Brain microvascular endothelial cell (primary cell): ENCODE measurements around the gene ZWILCH.

Source experiments
- DNase-seq: peaks from one replicate; pipeline ENCODE4 v3.0.0-alpha.2; 2020
- H3K27ac ChIP-seq: fragments of 250-450 bp; sonication (Bioruptor Pico); 2 replicates; pipeline ENCODE4 v1.5.1; 2020; ENCODE audit warnings: mild to moderate bottlenecking, moderate library complexity
- H3K27me3 ChIP-seq: fragments of 250-450 bp; sonication (Bioruptor Pico); replicated peaks from 2 replicates; pipeline ENCODE4 v1.5.1; 2020; ENCODE audit warnings: mild to moderate bottlenecking
- H3K36me3 ChIP-seq: fragments of 250-450 bp; sonication (Bioruptor Pico); replicated peaks from 2 replicates; pipeline ENCODE4 v1.5.1; 2020; ENCODE audit warnings: mild to moderate bottlenecking
- H3K4me3 ChIP-seq: 2 replicates; pipeline ENCODE4 v1.5.1; 2011; ENCODE audit warnings: low read depth, mild to moderate bottlenecking, control low read depth, low read length, moderate library complexity
- CTCF ChIP-seq: IDR thresholded peaks from 2 replicates; pipeline ENCODE4 v1.5.1; 2011; ENCODE audit warnings: low read depth, mild to moderate bottlenecking, moderate library complexity, low read length, control low read depth, inconsistent platforms; ENCODE audit errors: missing control alignments
- in situ Hi-C: cut with HindIII; loops from 2 replicates; pipeline ENCODE4 v1.10.0; 2017; ENCODE audit warnings: low sequenced_read_pairs, low pct_ligation_motif_present

ZWILCH gene

GRCh38 chr15:66480267-66480666 lies 24.9 kb upstream of the ZWILCH start:
- Histone ChIP-seq H3K36me3 (peaks cover 15% of the 10 kb centered on the region), H3K4me3 (no peak overlapping the region), H3K27me3 (no peaks in the 10 kb centered on the region), H3K27ac (no peak overlapping the region)
- in situ Hi-C loops, result no loop called here
- DNase-seq, result no peak
- TF ChIP-seq CTCF, result no peak

DNA sequence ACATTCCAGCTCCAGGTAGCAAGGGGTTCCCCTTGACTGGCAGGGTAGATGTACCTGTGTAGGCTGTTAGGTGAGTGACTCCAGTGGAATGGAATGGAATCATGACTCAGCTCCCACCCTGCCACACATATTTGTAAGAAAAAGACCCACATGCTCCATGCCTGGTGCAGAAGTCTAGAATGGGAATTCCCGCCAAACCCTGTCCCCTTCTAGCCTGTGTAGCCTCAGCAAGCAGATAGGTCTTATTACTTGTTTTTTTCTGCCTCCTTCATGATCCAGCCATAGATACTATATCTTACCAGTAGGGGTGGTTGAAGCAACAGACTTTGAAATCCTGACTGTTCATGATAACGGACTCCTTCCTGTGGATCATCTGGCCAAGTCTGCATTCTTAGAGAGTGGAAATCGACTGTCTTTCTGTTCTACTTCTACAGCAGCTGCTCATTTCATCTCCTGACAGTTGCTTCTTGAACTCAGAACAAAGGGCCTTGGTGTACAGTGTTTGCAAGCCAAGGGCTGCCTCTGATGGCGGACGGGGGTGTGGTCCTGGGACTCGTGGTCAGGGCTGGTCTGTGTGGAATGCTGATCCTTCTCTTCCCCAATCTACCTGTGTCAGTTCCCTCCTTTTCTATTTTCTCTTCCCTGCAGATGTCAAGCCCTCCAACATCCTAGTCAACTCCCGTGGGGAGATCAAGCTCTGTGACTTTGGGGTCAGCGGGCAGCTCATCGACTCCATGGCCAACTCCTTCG lies 23.8 kb upstream of the ZWILCH start:
- no peak for DNase-seq
- Histone ChIP-seq H3K36me3 (peaks cover 19% of the 10 kb centered on the region), H3K27me3 (no peaks in the 10 kb centered on the region), H3K27ac (no peak overlapping the region), H3K4me3 (no peak overlapping the region)
- TF ChIP-seq CTCF, result no peak
- in situ Hi-C loops, result no loop called here

DNA sequence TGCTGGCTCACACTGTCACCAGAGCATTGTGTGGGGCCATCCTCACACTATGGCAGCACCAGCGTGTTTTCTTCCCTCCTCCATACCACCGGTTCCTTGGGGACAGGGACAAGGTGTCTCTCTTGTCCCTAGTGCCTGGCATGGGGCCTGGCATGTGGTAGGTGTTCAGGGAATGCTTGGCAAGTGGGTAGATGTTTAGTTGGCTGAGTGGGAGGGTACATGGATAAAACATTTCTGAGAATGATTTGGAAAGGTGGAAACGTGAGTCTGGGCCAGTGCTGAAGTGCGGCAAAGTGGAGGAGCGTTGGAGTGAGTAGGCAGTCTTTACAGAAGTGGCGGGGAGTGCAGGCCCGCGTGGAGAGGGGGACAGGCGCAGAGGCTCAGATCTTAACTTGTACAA lies 22.6 kb upstream of the ZWILCH start:
- Histone ChIP-seq H3K27me3 (no peaks in the 10 kb centered on the region), H3K36me3 (peaks cover 30% of the 10 kb centered on the region), H3K27ac (no peak overlapping the region), H3K4me3 (no peak overlapping the region)
- no peak for TF ChIP-seq CTCF
- no peak for DNase-seq
- in situ Hi-C loops, result no loop called here

- in situ Hi-C loops, result no loop called here
- no peak for DNase-seq
- H3K27ac ChIP-seq, result no peak overlapping the region
- TF ChIP-seq CTCF, result no peak
- peaks cover 34% of the 10 kb centered on the region for H3K36me3 ChIP-seq
- no peaks in the 10 kb centered on the region for H3K27me3 ChIP-seq
- H3K4me3 ChIP-seq, result no peak overlapping the region
Measured at GRCh38 chr15:66483131-66483566, 22.0 kb upstream of the ZWILCH start.

DNA sequence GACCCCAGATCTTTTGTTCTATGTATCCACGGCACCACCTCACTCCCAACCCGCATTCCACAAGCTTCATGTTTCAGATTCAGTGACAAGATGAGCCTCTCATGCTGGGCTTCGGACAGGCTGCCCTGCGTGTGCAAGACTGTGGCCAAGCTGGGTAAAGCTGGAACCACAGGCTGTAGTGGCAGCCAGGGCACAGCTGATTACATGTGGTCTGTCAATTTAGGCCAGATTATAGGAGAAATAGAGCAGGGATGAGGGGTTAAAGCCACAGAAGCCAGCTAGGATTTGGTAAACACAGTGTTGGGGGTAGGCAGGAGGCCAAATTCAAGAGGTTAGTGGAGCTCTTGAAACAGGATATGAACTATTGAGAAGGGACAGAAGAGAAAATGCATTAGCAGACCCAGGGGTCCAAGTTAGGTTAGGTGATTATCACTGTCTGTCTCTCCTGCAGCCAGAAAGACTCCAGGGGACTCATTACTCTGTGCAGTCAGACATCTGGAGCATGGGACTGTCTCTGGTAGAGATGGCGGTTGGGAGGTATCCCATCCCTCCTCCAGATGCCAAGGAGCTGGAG lies 20.5 kb upstream of the ZWILCH start:
- peaks cover 49% of the 10 kb centered on the region for H3K36me3 ChIP-seq
- no peak for DNase-seq
- no peaks in the 10 kb centered on the region for H3K27me3 ChIP-seq
- no peak overlapping the region for H3K4me3 ChIP-seq
- in situ Hi-C loops, result no loop called here
- no peak for TF ChIP-seq CTCF
- no peak overlapping the region for H3K27ac ChIP-seq

- H3K36me3 ChIP-seq, result peaks cover 57% of the 10 kb centered on the region
- no peak overlapping the region for H3K27ac ChIP-seq
- DNase-seq, result no peak
- in situ Hi-C loops, result no loop called here
- TF ChIP-seq CTCF, result no peak
- no peaks in the 10 kb centered on the region for H3K27me3 ChIP-seq
- no peak overlapping the region for H3K4me3 ChIP-seq
Measured at GRCh38 chr15:66486887-66487286, 18.2 kb upstream of the ZWILCH start.
